HUDEP-2 (cell line): ENCODE measurements around the gene GDPD5.

Source experiments
- DNase-seq, 76 experiments: peaks; one replicate each; lab custom pipeline; 2025; ENCODE audit not compliant: unreplicated experiment in 76 of 76; lab: John Stamatoyannopoulos, UW

Gene GDPD5

GRCh38 chr11:75408957-75409219, 116.9 kb downstream of the GDPD5 start:
- no peak for DNase-seq

- peak in 64 of 76 experiments; percentile 13 to 84 (median 50) for DNase-seq
Measured at GRCh38 chr11:75406338-75406777, 119.4 kb downstream of the GDPD5 start.

GRCh38 chr11:75403983-75404658, 121.6 kb downstream of the GDPD5 start:
- no peak for DNase-seq

GRCh38 chr11:75403037-75403436, 122.7 kb downstream of the GDPD5 start:
- DNase-seq, result peak in 2 of 76 experiments; percentile 14 to 19

GRCh38 chr11:75402002-75402773, 123.6 kb downstream of the GDPD5 start:
- DNase-seq, result peak in 1 of 76 experiments; percentile 5

GRCh38 chr11:75400146-75400865, 125.4 kb downstream of the GDPD5 start:
- peak in 11 of 76 experiments; percentile 17 to 58 (median 35) for DNase-seq

- peak in 74 of 76 experiments; percentile 30 to 97 (median 78) for DNase-seq
Measured at GRCh38 chr11:75399344-75400145, 126.2 kb downstream of the GDPD5 start, which contains the start of gene RPS3. Gene RPS3, plus strand, starts transcription at chr11:75399518. Its CDS starts 30 bp downstream, at chr11:75399548.

GRCh38 chr11:75398906-75399305, 126.8 kb downstream of the GDPD5 start:
- DNase-seq, result no peak

GRCh38 chr11:75394085-75394840, 131.5 kb downstream of the GDPD5 start:
- DNase-seq, result no peak

- DNase-seq, result no peak
Measured at GRCh38 chr11:75389925-75390324, 135.8 kb downstream of the GDPD5 start.

GRCh38 chr11:75389276-75389605, 136.5 kb downstream of the GDPD5 start:
- no peak for DNase-seq

GRCh38 chr11:75388386-75389275, 137.1 kb downstream of the GDPD5 start:
- DNase-seq, result peak in 70 of 76 experiments; percentile 17 to 84 (median 58)

- no peak for DNase-seq
Measured at GRCh38 chr11:75387736-75388294, 137.9 kb downstream of the GDPD5 start.

GRCh38 chr11:75386942-75387630, 138.7 kb downstream of the GDPD5 start:
- no peak for DNase-seq
